Testis (tissue), 2 donors: ENCODE measurements around the gene FARS2.

ENCODE experiments used
- CTCF ChIP-seq, 3 experiments: fragments of 450-650 bp in 2 of 3; fragments of 200-600 bp in 1 of 3; sonication (generic) in 1 of 3; IDR thresholded peaks; one replicate each; pipeline ENCODE4 v1.5.1; 2016 to 2019; ENCODE audit warnings: antibody characterized with exemption in 3 of 3, mild to moderate bottlenecking in 2 of 3, moderate library complexity in 1 of 3
- POLR2A ChIP-seq: fragments of 450-650 bp; IDR thresholded peaks from one replicate; pipeline ENCODE4 v1.6.1; 2017; ENCODE audit warnings: antibody characterized with exemption, mild to moderate bottlenecking, moderate library complexity

DNA sequence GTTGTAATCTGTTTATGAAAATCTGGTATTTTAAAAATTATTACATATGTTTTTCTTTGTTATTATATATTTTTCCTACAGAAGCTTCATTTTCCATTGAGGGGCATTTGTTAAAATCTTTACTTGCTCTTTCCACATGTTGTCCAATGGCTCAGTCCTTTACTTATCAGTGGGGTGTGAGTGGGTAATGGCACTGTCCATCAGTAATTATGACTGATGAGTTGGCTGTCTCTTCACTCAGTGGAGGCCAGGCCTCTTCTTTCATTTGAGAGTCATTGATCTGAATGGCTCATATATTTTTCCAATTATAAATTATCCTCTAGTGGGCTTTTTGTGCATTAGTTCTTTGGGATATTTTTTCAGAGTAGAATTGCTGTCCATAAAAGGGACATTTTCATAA is 45.7 kb downstream of the FARS2 start:
- TF ChIP-seq CTCF (IDR thresholded peaks at IDR 0.05) (no peak), POLR2A (no peak)
